GM18873 (cell line): ENCODE results near the gene ALAD.
"Not testable (repeated sequence)": the region's sequence is repeated elsewhere in the genome, so short reads cannot be mapped to it uniquely, and the experiment has no call there.

ENCODE experiments used
- ATAC-seq: cut with Tn5 transposase; IDR thresholded peaks from one replicate; pipeline ENCODE4 v1.9.1; 2021; ENCODE audit warnings: mild to moderate bottlenecking, moderate library complexity, moderate number of reproducible peaks; ENCODE audit not compliant: unreplicated experiment, low FRiP score

ALAD gene

GRCh38 chr9:113399646-113400200 lies 1.4 kb downstream of the ALAD start:
- ATAC-seq: no peak

DNA sequence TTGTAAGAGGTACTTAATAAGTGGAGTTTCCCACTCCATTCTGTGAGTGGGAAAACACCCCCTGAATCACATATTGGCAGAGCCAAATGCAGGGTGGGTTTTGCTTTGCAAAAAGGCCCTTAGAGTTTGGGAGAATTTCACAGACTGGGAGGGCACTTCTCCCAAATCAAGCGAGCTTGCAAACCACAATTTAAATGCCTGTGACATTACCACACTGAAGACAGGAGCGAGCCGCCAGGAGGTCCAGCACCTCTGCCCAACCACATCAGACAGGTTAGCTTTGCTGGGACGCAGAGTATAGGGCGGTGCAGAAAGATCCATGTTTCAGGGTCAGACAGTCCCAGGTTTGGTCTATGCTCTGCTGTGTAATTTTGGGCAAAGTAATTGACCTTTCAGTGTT lies 2.3 kb downstream of the ALAD start:
- ATAC-seq: no peak

- no peak for ATAC-seq
Measured at GRCh38 chr9:113397203-113397631, 3.9 kb downstream of the ALAD start.

DNA sequence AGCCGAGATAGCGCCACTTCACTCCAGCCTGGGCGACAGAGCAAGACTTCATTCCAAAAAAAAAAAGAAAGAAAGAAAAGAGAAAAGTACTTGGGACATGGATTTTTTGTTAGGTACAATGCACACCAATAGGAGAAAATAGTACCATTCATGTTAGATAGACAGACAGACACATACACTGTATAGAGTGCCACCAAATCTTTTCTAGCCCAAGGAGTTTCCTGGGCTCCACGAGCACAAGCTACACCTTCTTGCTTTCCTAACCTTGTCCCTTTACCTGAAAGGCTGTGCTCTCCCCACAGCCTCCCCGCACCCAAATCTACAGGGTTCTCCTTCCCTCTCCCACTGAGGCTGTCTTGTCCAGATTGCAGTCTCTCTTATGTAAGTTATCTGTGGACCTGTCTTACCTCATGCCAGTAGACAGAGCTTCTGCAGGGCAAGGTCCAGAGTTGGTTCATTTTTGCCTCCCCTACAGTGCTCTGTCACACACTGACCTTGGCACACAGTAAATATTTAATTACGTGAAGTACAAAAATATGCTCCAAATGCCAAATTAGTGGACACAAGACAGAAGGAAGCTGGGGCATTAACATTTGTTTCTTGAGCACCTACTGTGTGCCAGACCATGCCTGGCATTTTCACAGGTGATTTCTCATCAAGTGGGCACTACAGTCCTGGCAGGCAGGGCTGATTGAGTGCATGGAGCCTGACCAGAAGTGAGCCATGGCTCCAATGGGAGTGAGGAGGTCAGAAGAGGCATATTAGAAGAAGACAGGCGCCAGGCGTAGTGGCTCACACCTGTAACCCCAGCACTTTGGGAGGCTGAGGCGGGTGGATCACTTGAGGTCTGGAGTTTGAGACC lies 5.9 kb downstream of the ALAD start:
- ATAC-seq: no peak

- no peak for ATAC-seq
Measured at GRCh38 chr9:113393281-113393680, 7.8 kb downstream of the ALAD start.

DNA sequence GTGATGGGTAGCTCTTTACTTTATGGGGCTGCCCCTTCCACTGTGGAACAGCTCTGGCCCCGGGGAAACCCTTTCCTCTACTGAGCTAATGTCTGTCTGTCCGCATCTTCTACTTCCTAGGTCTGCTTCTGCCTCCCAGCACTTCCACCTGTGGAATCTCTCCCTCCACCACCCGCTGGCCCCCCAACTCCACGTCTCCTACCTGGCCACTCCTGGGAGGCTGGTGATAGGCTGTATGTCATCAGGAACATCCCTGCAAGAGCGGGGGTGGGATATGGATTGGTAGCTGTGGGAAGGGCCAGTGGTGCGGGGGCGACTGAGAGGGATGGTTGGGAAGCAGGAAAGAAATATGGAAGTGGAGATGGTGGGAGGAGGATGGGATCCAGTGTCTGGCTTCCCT lies 9.2 kb downstream of the ALAD start:
- no peak for ATAC-seq

- no peak for ATAC-seq
Measured at GRCh38 chr9:113390192-113390960, 10.7 kb downstream of the ALAD start.

GRCh38 chr9:113389451-113389850 lies 11.6 kb downstream of the ALAD start:
- no peak for ATAC-seq

- ATAC-seq: no peak
Measured at GRCh38 chr9:113388833-113389232, 12.3 kb downstream of the ALAD start.

DNA sequence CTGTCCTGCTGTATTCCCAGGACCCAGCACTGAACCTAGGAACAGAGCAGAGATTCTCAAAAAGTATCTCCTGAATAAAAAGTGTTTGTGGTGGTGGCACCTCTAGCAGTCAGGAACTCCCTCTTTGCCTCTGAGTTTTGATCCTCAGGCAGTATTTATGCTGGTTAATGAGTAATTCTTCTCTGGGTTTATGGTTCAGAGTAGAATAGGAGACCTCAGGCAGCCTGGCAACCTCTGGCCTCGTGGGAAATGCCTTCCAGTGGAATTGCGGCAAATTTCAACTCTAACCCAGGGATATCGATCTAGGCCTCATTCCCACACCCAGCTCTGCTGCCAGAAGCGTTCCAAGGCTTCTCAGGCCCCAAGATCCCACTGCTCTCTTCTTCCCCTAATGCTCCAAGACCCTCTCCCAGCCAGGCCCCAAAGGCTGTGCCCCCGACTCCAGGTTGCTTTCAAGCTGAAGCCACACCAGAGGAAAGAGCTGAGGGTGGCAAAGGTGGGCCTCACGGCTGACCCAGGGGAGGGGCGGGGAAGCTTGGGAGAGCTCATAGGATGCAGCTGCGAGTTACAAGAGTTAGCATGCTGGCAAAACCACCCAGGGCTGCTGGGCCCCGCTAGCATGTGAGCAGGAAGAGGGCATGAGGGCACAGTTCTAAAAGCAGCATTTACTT lies 13.4 kb downstream of the ALAD start:
- ATAC-seq: no peak

GRCh38 chr9:113386571-113387393 lies 14.3 kb downstream of the ALAD start:
- ATAC-seq: no peak

DNA sequence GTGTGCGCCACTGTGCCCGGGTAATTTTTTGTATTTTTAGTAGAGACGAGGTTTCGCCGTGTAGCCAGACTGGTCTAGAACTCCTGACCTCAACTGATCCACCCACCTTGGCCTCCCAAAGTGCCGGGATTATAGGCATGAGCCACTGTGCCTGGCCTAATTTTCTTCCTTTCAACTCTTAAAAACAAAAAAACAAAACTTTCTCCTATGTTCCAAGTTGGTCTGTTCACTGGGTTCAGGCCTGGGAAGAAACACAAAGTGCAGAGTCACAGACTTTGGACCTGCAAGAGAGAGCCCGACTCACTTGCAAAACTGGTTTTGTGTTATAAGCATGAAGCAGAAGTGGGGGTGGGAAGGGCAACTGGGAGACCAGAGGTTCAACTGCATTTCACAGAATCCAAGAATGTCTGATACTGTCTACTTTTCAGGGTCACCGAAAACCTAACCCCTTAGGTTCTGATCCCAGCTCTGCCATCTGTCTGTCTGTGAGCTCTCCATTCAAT lies 19.1 kb downstream of the ALAD start:
- no peak for ATAC-seq

DNA sequence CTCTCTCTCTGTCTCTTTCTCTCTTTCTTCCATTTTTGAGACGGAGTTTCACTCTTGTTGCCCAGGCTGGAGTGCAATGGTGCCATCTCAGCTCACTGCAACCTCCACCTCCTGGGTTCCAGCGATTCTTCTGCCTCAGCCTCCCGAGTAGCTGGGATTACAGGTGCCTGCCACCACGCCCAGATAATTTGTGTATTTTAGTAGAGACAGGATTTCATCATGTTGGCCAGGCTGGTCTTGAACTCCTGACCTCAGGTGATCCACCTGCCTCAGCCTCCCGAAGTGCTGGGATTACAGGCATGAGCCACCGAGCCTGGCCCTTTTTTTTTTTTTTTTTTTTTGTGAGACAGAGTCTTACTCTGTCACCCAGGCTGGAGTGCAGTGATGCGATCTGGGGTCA lies 19.6 kb downstream of the ALAD start:
- ATAC-seq: not testable (repeated sequence)

GRCh38 chr9:113380869-113381378 lies 20.2 kb downstream of the ALAD start:
- ATAC-seq: peak; percentile 62

- ATAC-seq: not testable (repeated sequence)
Measured at GRCh38 chr9:113379829-113380210, 21.3 kb downstream of the ALAD start.

- ATAC-seq: not testable (repeated sequence)
Measured at GRCh38 chr9:113379094-113379828, 21.8 kb downstream of the ALAD start.

DNA sequence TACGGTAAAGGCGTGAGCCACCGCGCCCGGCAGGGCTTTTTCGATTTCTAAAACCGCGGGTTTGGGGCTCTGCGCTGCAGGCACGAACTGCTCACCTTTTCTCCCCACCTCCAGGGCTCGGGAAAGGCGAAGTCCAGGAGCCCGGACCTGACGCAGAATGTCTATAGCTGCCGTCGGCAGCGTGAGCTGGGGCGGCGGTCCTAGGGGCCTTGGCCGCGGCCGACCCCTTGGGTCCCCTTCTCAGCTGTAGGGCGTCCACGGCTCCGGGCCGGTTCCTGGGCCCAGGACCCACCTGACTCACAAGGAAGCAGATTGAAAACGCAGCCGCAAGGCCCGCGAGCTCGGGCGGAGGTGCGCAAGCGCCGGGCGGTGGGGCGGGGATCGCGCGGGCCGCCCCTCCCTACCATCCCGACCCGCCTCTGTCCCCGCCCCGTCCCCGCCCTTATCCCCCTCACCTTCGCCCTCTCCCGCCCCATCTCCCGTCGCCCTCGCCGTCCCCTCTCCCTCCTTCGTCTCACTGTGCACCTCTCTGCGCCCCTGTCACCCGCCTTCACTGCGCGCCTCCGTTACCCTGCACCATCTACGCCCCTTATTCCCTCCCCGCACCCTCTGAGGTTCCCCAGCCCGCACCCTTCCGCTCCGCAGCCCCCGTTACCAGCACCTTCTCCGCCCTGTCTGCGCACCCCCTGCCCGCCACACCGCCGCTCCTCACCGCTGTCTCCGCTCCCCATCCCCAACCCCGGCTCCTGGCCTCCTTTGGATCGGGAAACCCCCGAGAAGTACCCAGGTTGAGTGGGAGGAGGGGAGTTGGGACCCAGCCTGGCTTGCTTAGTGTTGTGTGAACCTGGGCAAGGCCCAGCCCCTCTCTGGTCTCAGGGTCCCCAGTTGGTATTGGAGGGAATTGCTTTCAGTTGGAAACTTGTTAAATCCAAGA lies 24.2 kb downstream of the ALAD start, which contains the start of gene HDHD3:
Gene HDHD3, minus strand, starts transcription at position 353 of the 934 bp plus-strand sequence. CDS start 2,632 bp downstream, outside the sequence.
- peak; percentile 70 for ATAC-seq
